CD4-positive, alpha-beta T cell treated with Interleukin-15 for 4 hours (primary cell): Measurements from ENCODE around the gene METTL17.

Experiments used
- DNase-seq: peaks from one replicate; pipeline ENCODE4 v3.0.0-alpha.2; 2020; ENCODE audit warnings: low spot score

The METTL17 gene

GRCh38 chr14:21043387-21043973 is 53.7 kb downstream of the METTL17 start:
- no peak for DNase-seq

- DNase-seq: no peak
Measured at GRCh38 chr14:21043974-21044618, 54.3 kb downstream of the METTL17 start.
